NCI-H2081 (cell line): ENCODE measurements around the gene GRM4.

Source experiments
- DNase-seq, 2 experiments: peaks; one replicate each; lab custom pipeline; 2025; lab: John Stamatoyannopoulos, UW

The GRM4 gene

GRCh38 chr6:34062815-34063214 lies 83.1 kb downstream of the GRM4 start:
- DNase-seq = no peak

DNA sequence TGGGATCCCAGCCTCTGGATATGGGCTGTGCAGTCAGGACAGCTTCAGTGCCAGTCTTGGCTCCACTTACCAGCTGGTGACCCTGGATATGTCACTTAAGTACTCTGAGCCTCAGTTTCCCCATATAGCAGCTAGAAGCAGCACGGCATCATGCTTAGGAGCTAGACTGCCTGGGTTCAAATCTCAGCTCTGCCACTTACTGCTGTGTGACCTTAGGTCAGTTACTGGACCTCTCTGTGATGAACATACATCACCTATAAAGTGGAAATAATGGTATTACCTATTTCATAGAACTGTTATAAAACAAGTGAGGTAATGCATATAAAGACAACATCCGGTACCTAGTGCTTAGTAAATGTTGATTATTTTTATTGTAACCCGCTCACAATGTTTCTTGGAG lies 83.7 kb downstream of the GRM4 start:
- no peak for DNase-seq

DNA sequence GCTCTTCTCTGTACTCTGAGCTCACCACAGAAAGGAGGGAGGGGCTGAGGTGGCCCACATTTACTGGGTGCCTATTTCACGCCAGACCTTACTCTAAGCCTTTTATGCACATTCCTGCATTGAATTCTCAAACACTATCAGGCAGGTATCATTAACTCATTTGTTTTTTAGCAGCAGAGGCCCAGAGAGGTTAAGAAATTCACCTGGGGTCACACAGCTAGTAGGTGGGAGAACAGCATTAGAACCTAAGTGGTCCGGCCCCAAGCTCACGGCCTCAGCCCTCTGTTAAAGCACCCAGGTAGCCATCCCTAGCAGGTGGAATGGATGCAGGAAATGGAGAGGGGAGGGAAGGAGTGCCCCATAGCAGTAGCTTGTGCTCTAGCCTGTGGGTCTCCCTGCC lies 84.5 kb downstream of the GRM4 start:
- no peak for DNase-seq

- DNase-seq = no peak
Observed at GRCh38 chr6:34059914-34060313, 86.0 kb downstream of the GRM4 start.

DNA sequence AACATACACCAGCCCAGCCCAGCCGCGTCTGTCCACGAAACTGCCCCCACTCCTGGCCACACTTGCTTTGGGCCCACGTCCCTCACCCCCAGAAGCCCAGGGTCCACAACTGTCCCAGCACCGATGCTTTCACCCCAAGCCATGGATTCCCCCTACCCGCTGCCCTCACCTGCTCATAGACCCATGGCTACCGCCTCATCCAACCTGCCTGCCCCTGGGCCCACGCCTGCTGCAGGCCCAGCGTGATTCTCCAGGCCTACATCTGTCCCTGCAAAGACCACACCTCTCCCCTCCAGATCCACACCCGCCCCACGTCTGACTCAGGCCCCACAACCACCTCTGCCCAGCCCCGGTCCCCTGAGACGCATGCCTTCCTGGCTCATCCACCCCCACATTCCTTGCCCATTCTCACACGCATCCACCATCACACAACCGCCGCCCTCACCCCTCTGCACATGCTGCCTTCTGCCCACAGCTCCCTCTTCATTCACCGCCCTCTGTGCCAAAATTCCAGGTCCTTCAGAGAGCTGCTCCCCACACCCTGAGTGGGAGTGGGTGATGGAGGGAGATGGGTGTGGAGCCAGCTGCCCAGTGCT lies 86.7 kb downstream of the GRM4 start:
- no peak for DNase-seq

- DNase-seq = no peak
Observed at GRCh38 chr6:34057790-34058189, 88.1 kb downstream of the GRM4 start.

- DNase-seq = no peak
Observed at GRCh38 chr6:34057191-34057590, 88.7 kb downstream of the GRM4 start.

DNA sequence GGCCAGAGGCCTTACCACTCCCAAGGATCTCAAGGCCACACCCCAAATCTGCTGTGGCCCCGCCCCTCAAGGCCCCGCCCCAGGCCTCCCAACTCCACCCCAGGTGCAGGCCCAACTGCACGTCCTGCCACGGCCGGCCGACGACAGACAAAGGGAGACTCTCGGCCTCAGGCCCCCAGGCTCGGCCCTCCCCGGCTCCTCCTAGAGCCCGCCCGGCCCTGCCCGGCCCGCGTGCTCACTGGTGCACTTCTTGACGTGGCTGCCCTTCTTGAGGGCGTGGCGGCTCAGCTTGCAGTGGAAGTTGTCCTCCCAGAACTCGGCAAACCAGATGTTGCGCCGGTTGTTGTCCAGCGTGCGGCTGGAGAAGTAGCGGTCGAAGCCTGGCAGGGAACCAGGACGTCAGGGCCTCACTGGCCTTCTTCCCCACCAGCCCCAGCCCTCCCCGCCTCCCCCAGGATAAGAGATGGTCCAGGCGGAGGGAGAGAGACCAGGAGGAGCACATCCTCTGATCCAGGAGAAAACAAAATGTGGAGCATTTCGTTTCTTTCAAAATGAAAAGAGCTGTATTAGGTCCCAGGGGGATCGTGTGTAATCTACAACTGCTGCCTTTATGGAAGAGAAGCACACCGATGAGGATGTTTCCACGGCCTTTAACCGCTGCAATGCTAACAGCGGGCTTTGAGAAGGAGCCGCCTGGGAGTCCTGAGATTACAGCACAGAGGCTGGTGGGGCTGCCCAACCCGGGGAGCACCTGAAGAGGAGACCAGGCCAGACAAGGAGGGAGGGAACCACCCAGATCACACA lies 89.4 kb downstream of the GRM4 start:
- no peak for DNase-seq

DNA sequence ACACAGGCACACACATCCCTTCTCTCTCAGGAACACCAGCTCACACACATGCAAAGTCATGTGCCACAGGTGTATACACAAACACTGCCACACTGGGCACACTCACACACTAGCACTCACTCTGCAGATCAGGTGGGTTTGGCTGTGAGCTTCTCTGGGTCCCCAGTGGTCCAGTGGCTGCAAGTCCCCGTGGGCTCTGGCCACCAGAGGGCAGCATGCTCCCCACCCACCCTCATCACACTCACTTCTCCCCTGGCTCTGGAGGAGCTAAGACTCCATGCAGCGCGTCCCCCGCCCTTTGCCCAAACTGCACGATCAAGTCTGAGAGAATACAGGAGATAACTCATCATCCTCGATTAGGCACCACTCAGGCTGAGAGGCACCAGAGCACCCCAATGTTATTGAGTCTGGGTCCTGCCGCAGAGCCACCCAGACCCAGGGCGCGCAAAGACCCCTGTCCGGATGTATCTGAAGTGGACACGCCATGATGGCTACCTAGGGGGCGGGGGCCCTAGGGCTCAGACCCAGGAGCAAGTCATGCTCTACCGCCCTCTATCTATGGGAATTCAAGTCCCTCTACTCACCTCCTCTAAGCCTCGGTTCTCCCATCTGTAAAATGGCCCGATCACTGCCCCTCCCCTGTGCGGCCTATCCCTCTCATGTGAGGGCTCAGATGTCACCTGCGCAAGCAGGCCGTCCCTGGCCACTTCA lies 90.5 kb downstream of the GRM4 start:
- DNase-seq = peak; percentile 50 to 53

- peak; percentile 64 to 70 for DNase-seq
Observed at GRCh38 chr6:34053721-34054120, 92.2 kb downstream of the GRM4 start.

GRCh38 chr6:34052918-34053608 lies 92.8 kb downstream of the GRM4 start:
- no peak for DNase-seq

DNA sequence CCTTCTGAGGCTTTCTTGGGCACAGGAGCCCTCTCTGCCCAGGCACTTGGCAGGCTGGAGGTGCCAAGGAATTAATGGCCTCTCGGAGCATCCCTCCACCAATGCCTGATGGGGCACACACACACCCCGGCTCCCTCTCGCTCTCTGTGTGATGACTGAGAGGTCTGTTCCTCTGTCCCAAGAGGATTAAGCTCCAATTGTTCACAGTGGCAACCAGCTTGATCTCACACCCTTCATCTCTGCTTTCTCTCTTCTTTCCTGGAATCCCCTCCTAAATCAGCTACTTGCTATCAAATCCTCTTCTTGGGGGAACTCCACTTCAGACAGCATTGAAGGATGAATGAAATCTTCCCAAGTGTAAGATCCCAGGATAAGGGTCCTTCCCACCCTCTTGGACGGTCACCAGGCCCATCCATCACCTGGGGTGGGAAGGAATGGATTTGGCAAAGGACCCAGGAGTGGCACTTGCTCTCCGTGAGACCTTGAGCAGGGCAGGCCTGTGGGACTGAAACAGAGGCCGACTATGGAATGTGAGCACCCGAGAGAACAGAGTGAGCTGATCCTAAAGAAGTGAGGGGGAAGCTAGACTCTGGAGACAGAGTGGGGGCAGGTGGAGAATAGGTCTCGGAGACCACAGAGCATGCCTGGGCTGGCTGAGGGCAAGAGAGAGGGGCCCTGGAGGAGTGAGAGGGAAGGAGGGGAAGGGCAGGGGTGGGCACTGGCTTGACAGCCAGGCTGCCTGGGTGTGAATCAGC lies 93.6 kb downstream of the GRM4 start:
- no peak for DNase-seq

DNA sequence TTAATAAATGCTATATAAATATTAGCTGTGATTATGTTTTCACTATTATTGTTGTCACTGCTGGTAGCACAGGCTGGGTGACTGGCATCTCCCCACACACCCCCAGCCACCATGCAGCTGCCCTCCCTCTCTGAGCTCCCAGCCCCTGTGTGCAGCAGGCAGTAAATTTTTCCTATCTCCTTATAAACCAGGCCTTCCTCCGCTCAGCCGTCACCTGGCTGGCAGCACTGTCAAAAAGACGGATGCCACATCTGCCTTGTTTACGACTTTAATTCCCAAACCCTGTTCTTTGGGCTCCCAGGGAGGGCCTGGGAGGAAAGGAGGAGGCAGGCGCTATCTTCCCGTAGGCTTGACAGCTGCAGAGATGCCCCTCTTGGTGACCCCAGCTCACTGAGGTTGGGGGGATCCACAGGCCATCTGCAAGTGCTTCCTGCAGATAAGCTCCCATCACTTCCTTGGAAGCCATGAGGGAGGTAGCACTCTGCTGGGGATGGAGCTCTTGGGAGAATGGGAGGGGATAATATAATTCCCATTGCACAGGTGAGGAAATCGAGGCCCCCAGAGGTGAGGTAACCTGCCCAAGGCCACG lies 94.5 kb downstream of the GRM4 start:
- DNase-seq = peak; percentile 7 to 9

GRCh38 chr6:34050691-34051090 lies 95.2 kb downstream of the GRM4 start:
- no peak for DNase-seq

DNA sequence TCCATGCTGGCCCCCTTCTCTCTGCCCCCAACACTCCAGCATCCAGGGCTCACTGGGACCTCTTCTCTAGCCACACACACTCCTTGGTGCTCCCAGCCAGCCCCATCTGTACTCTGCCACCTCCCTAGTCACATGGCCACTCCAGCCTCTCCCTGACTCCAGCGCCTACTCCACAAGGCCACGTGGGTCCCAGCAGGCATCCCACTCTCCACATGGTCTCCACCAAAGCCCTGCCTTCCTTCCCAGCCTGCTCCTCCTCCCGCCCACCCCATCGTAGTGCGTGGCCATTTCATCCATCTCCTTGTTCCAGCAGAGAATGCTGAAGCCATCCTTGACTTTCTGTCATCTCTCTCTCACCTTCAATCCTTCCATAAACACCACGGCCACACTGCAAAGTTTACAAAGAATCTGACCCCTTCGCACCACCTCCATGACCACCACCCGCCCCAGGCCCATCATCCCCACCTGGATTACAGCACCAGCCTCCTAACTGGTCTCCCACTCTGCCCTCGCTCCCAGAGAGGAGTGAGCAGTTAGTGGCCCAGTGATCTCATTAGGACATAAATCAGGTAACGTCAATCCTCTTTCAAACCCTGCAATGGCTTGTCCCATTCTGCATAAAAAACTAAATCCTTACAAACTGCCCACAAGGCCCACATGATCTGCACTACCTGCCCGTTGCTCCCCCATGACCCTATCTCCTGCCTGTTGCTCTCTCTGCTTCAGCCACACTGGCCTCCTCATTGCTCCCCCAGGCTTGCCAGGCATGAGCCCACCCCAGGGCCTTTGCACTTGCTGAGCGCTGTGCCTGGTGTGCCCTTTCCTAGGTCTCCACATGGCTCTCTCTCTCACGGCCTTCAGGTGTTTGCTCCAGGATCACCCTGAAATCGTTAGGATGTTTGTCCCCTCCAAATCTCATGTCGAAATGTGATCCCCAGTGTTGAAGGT lies 96.2 kb downstream of the GRM4 start:
- DNase-seq = no peak

- DNase-seq = no peak
Observed at GRCh38 chr6:34047913-34048867, 97.7 kb downstream of the GRM4 start.

- no peak for DNase-seq
Observed at GRCh38 chr6:34046617-34047016, 99.3 kb downstream of the GRM4 start.

DNA sequence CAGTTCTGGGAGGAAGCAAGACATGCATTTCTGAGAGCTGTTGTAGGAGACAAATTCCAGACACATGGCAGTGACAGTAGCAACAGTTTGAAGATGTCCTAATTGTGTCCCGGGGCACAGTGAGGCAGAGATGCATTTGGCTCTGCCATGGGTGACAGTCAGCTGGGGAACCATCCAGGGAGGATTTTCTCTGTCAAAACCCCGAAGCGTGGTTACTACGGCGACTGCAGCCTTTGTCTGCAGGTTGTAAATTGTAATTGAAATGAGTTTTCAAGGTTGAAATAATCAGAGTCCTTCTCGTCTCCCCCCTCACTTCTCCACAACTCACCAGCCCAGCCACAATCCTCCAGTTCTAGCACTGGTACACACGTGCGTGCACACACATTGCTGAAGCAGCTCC lies 100.1 kb downstream of the GRM4 start:
- DNase-seq = no peak

GRCh38 chr6:34044945-34045595 lies 100.8 kb downstream of the GRM4 start:
- no peak for DNase-seq
